Adipocyte (in vitro differentiated cells): ENCODE data around the gene MLF2.

Experiments used
- DNase-seq: peaks from one replicate; pipeline ENCODE4 v3.0.0-alpha.2; 2015; ENCODE audit warnings: low read depth
- H3K27me3 ChIP-seq: replicated peaks from 2 replicates; pipeline ENCODE4 v1.7.0; 2013; ENCODE audit warnings: mild to moderate bottlenecking, low read length, moderate library complexity; ENCODE audit not compliant: control insufficient read depth, insufficient read depth
- H3K36me3 ChIP-seq: 2 replicates; pipeline ENCODE4 v1.7.0; 2013; ENCODE audit warnings: low read length, mild to moderate bottlenecking, moderate library complexity; ENCODE audit not compliant: control insufficient read depth, insufficient read depth, severe bottlenecking
- H3K4me1 ChIP-seq: 2 replicates; pipeline ENCODE4 v1.7.0; 2013; ENCODE audit warnings: mild to moderate bottlenecking, low read length, moderate library complexity; ENCODE audit not compliant: control insufficient read depth, insufficient read depth
- H3K4me3 ChIP-seq: 2 replicates; pipeline ENCODE4 v1.7.0; 2013; ENCODE audit warnings: mild to moderate bottlenecking, low read length, moderate library complexity
- H3K9ac ChIP-seq: 2 replicates; pipeline ENCODE4 v1.7.0; 2013; ENCODE audit warnings: mild to moderate bottlenecking, low read length, moderate library complexity
- H3K9me3 ChIP-seq: 2 replicates; pipeline ENCODE4 v1.7.0; 2013; ENCODE audit warnings: mild to moderate bottlenecking, low read length, moderate library complexity; ENCODE audit not compliant: control insufficient read depth

MLF2 gene

GRCh38 chr12:6752921-6753771, at the start of gene MLF2:
MLF2 (minus strand) TSS chr12:6753141; CDS start chr12:6752334, 807 bp downstream.
- DNase-seq, result peak; percentile 99
- peak within 1 kb of the TSS; percentile 89 for H3K4me3 ChIP-seq
- H3K9me3 ChIP-seq, result no peaks in the 10 kb centered on the region
- peaks cover 37% of the 10 kb centered on the region for H3K36me3 ChIP-seq
- peaks cover 27% of the 10 kb centered on the region for H3K4me1 ChIP-seq
- no peaks in the 10 kb centered on the region for H3K27me3 ChIP-seq
- peak within 1 kb of the TSS; percentile 98 for H3K9ac ChIP-seq

DNA sequence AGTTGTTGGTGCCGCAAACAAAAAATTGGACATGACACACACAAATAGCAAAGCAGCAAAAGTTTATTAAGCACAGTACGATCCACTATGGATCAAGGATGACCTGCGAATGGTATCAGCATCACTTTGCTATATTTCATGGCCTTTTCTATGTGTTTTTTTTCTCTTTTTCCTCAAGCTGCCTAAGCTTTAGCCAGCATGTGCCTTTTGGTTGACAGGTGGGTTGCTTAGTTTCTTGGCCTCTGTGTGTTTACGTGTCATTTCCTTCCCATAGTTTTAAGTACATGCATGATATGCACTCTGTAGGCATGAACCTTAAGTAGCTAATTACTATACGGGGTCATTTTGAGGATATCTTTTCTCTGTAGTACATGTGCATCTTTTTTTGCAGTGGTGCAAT, 46.2 kb upstream of the MLF2 start:
- no peaks in the 10 kb centered on the region for H3K9me3 ChIP-seq
- H3K4me3 ChIP-seq, result no peak overlapping the region
- no peak overlapping the region for H3K9ac ChIP-seq
- no peak for DNase-seq
- H3K27me3 ChIP-seq, result peaks cover 31% of the 10 kb centered on the region
- no peaks in the 10 kb centered on the region for H3K4me1 ChIP-seq
- no peaks in the 10 kb centered on the region for H3K36me3 ChIP-seq

DNA sequence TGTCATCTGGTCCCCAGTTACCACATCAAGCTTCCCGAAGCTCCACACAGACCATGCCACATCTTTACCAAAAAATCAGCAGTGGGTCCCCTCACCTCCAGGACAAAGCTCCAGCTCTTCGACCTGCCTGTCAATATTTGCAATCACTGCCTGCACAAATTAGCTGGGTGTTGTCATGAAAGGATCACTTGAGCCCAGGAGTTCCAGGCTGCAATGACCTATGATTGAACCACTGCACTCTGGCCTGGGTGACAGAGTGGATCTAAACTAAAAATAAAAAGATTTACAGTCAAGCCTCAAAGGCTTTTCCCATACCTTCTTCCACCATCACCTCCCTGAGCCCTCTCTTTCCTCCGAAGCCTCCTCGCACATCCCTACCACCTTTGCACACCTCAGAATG, 43.6 kb upstream of the MLF2 start:
- H3K4me3 ChIP-seq, result no peak overlapping the region
- no peak overlapping the region for H3K9ac ChIP-seq
- H3K9me3 ChIP-seq, result no peaks in the 10 kb centered on the region
- no peak for DNase-seq
- H3K36me3 ChIP-seq, result no peaks in the 10 kb centered on the region
- peaks cover 46% of the 10 kb centered on the region for H3K27me3 ChIP-seq
- no peaks in the 10 kb centered on the region for H3K4me1 ChIP-seq

DNA sequence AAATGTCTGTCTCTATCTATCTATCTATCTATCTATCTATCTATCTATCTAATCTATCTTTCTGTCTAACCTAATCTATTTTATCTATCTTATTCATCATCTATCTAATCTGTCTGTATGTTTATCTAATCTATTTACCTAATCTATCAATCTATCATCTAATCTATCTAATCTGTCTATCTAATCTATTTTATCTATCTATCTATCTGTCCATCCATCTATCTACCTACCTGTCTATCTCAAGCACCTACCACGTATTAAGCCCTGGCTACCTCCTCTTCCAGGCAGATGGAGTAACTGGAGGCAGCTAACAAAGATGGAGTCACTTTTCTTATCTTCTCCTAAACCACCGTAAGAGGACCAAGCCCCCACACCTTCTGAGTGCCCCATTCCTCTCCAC, 42.1 kb upstream of the MLF2 start:
- Histone ChIP-seq H3K4me1 (no peaks in the 10 kb centered on the region), H3K4me3 (no peak overlapping the region), H3K27me3 (peaks cover 54% of the 10 kb centered on the region), H3K9ac (no peak overlapping the region), H3K9me3 (no peaks in the 10 kb centered on the region), H3K36me3 (no peaks in the 10 kb centered on the region)
- no peak for DNase-seq

- Histone ChIP-seq H3K4me1 (no peaks in the 10 kb centered on the region), H3K36me3 (no peaks in the 10 kb centered on the region), H3K9ac (no peak overlapping the region), H3K9me3 (no peaks in the 10 kb centered on the region), H3K4me3 (no peak overlapping the region), H3K27me3 (peaks cover 51% of the 10 kb centered on the region)
- peak; percentile 3 for DNase-seq
Observed at GRCh38 chr12:6792522-6793201, 39.7 kb upstream of the MLF2 start.

DNA sequence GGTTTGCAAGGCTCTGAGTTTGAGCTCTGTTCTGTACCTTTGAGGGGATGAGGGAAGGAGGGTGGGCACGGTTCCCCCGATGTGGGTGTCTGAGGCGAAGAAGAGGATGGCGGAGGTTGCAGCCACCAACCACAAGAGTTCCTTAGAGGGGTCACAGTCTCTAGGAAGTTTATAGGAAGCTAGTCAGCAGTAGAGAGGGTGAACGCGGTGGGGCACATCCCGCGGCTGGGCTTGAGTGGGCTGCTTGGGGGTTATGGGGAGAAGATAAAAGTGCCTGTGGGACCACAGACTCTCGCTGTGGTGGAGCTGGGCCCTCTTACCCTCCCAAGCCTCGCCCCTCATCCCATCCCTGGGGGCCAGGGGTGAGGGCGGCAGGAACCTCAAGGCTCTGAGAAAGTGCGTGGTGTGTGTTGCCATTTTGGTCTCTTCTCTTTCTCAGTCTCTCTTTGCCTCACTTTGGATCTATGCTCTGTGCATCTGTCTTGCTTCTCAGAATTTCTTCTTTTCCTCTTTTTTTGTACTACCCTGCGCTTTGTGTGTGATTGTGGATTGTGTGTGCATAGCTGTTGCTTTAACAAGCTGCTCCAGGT, 39.1 kb upstream of the MLF2 start:
- H3K27me3 ChIP-seq, result peaks cover 49% of the 10 kb centered on the region
- no peaks in the 10 kb centered on the region for H3K9me3 ChIP-seq
- DNase-seq, result no peak
- H3K4me1 ChIP-seq, result no peaks in the 10 kb centered on the region
- no peak overlapping the region for H3K4me3 ChIP-seq
- H3K9ac ChIP-seq, result no peak overlapping the region
- no peaks in the 10 kb centered on the region for H3K36me3 ChIP-seq

DNA sequence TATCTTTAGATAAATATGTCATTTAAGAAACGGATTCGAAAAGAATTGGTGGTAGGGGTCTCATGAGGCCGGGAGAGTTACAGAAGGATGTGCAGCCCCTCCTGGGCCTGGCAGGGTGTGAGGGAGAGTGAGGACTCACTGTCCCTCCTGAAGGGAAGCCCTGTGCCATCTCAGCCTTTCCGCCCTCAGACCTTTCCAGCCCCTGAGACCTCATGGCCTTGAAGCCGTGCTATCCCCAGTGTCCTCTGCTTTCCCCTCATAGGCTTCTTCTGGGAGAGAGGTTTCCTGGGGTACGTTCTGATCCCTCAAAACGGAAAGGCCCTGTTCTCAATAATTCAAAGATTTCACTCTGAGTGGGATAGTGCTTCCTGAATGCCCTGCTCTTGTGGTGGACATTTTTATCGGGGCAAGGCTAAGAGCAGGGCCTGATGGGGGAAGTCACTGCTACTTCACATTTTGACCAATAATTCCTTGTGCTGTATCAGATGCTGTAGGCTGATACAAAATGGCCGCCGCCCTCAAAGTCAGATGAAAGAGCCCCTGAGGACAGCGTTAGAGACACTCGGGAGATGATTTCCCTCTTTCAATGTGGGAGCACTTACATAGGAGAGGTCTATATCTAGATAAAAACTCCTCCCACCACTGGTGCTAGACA, 37.7 kb upstream of the MLF2 start:
- Histone ChIP-seq H3K9ac (no peak overlapping the region), H3K9me3 (no peaks in the 10 kb centered on the region), H3K36me3 (no peaks in the 10 kb centered on the region), H3K4me3 (no peak overlapping the region), H3K4me1 (no peaks in the 10 kb centered on the region), H3K27me3 (peaks cover 35% of the 10 kb centered on the region)
- no peak for DNase-seq

GRCh38 chr12:6788972-6789924, 36.3 kb upstream of the MLF2 start, which contains the start of gene CD4:
CD4 (plus strand) TSS chr12:6789528; CDS start chr12:6800139, 10,611 bp downstream.
- no peak for DNase-seq
- no peak within 1 kb of the TSS for H3K4me3 ChIP-seq
- no peaks in the 10 kb centered on the region for H3K4me1 ChIP-seq
- no peaks in the 10 kb centered on the region for H3K9me3 ChIP-seq
- peaks cover 27% of the 10 kb centered on the region for H3K27me3 ChIP-seq
- no peak within 1 kb of the TSS for H3K9ac ChIP-seq
- H3K36me3 ChIP-seq, result no peaks in the 10 kb centered on the region

DNA sequence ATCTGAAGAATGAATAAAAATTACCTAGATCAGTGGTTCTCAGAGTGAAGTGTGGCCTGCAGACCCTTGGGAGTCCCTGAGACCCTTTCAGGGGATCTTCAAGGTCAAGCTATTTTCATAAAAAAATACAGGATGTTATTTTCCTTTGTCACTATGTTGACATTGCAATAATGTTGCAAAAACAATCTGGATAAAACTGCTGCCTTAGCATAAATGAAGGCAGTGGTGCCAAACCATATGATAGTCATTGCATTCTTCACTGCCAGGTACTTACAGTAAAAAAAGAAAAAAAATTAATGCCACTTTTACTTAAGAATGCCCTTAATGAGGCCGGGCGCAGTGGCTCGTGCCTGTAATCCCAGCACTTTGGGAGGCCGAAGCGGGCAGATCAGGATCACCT, 34.4 kb upstream of the MLF2 start:
- Histone ChIP-seq H3K9me3 (no peaks in the 10 kb centered on the region), H3K27me3 (peaks cover 23% of the 10 kb centered on the region), H3K9ac (no peak overlapping the region), H3K36me3 (no peaks in the 10 kb centered on the region), H3K4me1 (no peaks in the 10 kb centered on the region), H3K4me3 (no peak overlapping the region)
- DNase-seq, result no peak

GRCh38 chr12:6786416-6787094, 33.6 kb upstream of the MLF2 start:
- Histone ChIP-seq H3K4me3 (no peak overlapping the region), H3K4me1 (no peaks in the 10 kb centered on the region), H3K9me3 (no peaks in the 10 kb centered on the region), H3K27me3 (peaks cover 20% of the 10 kb centered on the region), H3K36me3 (no peaks in the 10 kb centered on the region), H3K9ac (no peak overlapping the region)
- no peak for DNase-seq
